HEK293 (cell line): ENCODE results near the gene SRR.

ENCODE experiments used
- CTCF ChIA-PET: fragments of 350-600 bp; formaldehyde crosslinking; extraction: SDS; loops from one replicate; lab custom pipeline; 2021; ENCODE audit warnings: antibody characterized with exemption; lab: Yijun Ruan, JAX
- POLR2A ChIA-PET: fragments of 300-600 bp; formaldehyde crosslinking; extraction: SDS; loops from one replicate; lab custom pipeline; 2020; ENCODE audit warnings: antibody characterized with exemption, inconsistent platforms; lab: Yijun Ruan, JAX
- H3K27ac ChIP-seq: fragments of 200-500 bp; sonication (Bioruptor generic); 2 replicates; pipeline ENCODE4 v1.5.1; 2014; ENCODE audit warnings: low read depth, low read length, control low read depth, inconsistent platforms; ENCODE audit errors: extremely low read depth
- H3K36me3 ChIP-seq, 2 experiments: fragments of 200-500 bp in 1 of 2; sonication (Bioruptor generic) in 1 of 2; 1 replicate in 1 of 2; 2 replicates in 1 of 2; pipeline ENCODE4 v1.5.1; 2014 to 2017; ENCODE audit warnings: inconsistent platforms in 2 of 2, low read length in 2 of 2; ENCODE audit not compliant: control insufficient read depth in 2 of 2, insufficient read depth in 1 of 2
- H3K4me1 ChIP-seq: fragments of 200-500 bp; sonication (Bioruptor generic); 2 replicates; pipeline ENCODE4 v1.5.1; 2014; ENCODE audit warnings: mild to moderate bottlenecking, low read length, inconsistent platforms; ENCODE audit not compliant: control insufficient read depth, insufficient read depth
- H3K4me3 ChIP-seq: 2 replicates; pipeline ENCODE4 v1.5.1; 2011; ENCODE audit warnings: low read depth, mild to moderate bottlenecking, control low read depth, low read length, moderate library complexity
- H3K9me3 ChIP-seq: fragments of 200-500 bp; sonication (Bioruptor generic); 2 replicates; pipeline ENCODE4 v1.5.1; 2014; ENCODE audit warnings: low read depth, low read length, inconsistent platforms; ENCODE audit not compliant: control insufficient read depth, insufficient read depth
- BCL6B ChIP-seq: fragments of 450-650 bp; formaldehyde crosslinking; IDR thresholded peaks from 2 replicates; pipeline ENCODE4 v1.5.1; 2017; ENCODE audit warnings: missing biosample characterization, missing genetic modification characterization
- HOXC10 ChIP-seq: sonication (generic); formaldehyde crosslinking; IDR thresholded peaks from 2 replicates; pipeline ENCODE4 v1.8.1; 2023; ENCODE audit warnings: mild to moderate bottlenecking, missing genetic modification reagents
- MZF1 ChIP-seq: fragments of 450-650 bp; formaldehyde crosslinking; IDR thresholded peaks from 2 replicates; pipeline ENCODE4 v1.5.1; 2017; ENCODE audit warnings: missing biosample characterization, missing genetic modification characterization, borderline replicate concordance
- TRIM28 ChIP-seq: IDR thresholded peaks from 2 replicates; pipeline ENCODE4 v1.6.1; 2011; ENCODE audit warnings: low read length, control low read depth, borderline replicate concordance
- ZBTB44 ChIP-seq: fragments of 450-650 bp; IDR thresholded peaks from 2 replicates; pipeline ENCODE4 v1.5.1; 2018; ENCODE audit warnings: missing biosample characterization, mild to moderate bottlenecking, missing genetic modification characterization
- ZBTB48 ChIP-seq: fragments of 450-650 bp; formaldehyde crosslinking; IDR thresholded peaks from 2 replicates; pipeline ENCODE4 v1.5.1; 2016; ENCODE audit warnings: missing biosample characterization, missing genetic modification characterization
- ZNF10 ChIP-seq: fragments of 450-650 bp; formaldehyde crosslinking; IDR thresholded peaks from 2 replicates; pipeline ENCODE4 v1.5.1; 2017; ENCODE audit warnings: missing biosample characterization, missing genetic modification characterization
- ZNF146 ChIP-seq: fragments of 450-650 bp; formaldehyde crosslinking; IDR thresholded peaks from 2 replicates; pipeline ENCODE4 v1.5.1; 2016; ENCODE audit warnings: missing biosample characterization, missing genetic modification characterization
- ZNF157 ChIP-seq: fragments of 450-650 bp; formaldehyde crosslinking; IDR thresholded peaks from 2 replicates; pipeline ENCODE4 v1.5.1; 2016; ENCODE audit warnings: missing biosample characterization, missing genetic modification characterization
- ZNF214 ChIP-seq: fragments of 450-650 bp; formaldehyde crosslinking; IDR thresholded peaks from 2 replicates; pipeline ENCODE4 v1.5.1; 2017; ENCODE audit warnings: missing biosample characterization, mild to moderate bottlenecking, missing genetic modification characterization, borderline replicate concordance
- ZNF24 ChIP-seq: fragments of 450-650 bp; formaldehyde crosslinking; IDR thresholded peaks from 2 replicates; pipeline ENCODE4 v1.5.1; 2016; ENCODE audit warnings: missing biosample characterization, missing genetic modification characterization
- ZNF473 ChIP-seq: fragments of 450-650 bp; formaldehyde crosslinking; IDR thresholded peaks from 2 replicates; pipeline ENCODE4 v1.5.1; 2017; ENCODE audit warnings: missing biosample characterization, missing genetic modification characterization
- ZNF544 ChIP-seq: fragments of 450-650 bp; formaldehyde crosslinking; IDR thresholded peaks from 2 replicates; pipeline ENCODE4 v1.5.0; 2017; ENCODE audit warnings: missing biosample characterization, missing genetic modification characterization
- ZNF621 ChIP-seq: fragments of 450-650 bp; formaldehyde crosslinking; IDR thresholded peaks from 2 replicates; pipeline ENCODE4 v1.5.1; 2017; ENCODE audit warnings: missing biosample characterization, missing genetic modification characterization
- ZNF654 ChIP-seq: fragments of 450-650 bp; formaldehyde crosslinking; IDR thresholded peaks from 2 replicates; pipeline ENCODE4 v1.5.1; 2016; ENCODE audit warnings: low read depth, missing biosample characterization, missing genetic modification characterization
- ZNF670 ChIP-seq: fragments of 450-650 bp; formaldehyde crosslinking; IDR thresholded peaks from 2 replicates; pipeline ENCODE4 v1.5.1; 2016; ENCODE audit warnings: missing biosample characterization, missing genetic modification characterization, low read depth
- ZNF747 ChIP-seq: fragments of 450-650 bp; formaldehyde crosslinking; IDR thresholded peaks from 2 replicates; pipeline ENCODE4 v1.5.1; 2016; ENCODE audit warnings: missing biosample characterization, missing genetic modification characterization
- ZSCAN30 ChIP-seq: fragments of 450-650 bp; IDR thresholded peaks from 2 replicates; pipeline ENCODE4 v1.5.1; 2018; ENCODE audit warnings: missing biosample characterization, mild to moderate bottlenecking, missing genetic modification characterization, moderate library complexity
- TF ChIP-seq, protein P1 (sequence below): fragments of 450-650 bp; formaldehyde crosslinking; IDR thresholded peaks from 2 replicates; pipeline ENCODE4 v1.5.1; 2016; ENCODE audit warnings: missing biosample characterization, missing genetic modification characterization
- TF ChIP-seq, protein P2 (sequence below): fragments of 450-650 bp; formaldehyde crosslinking; IDR thresholded peaks from 2 replicates; pipeline ENCODE4 v1.5.1; 2016; ENCODE audit warnings: missing biosample characterization, missing genetic modification characterization

Gene SRR

DNA sequence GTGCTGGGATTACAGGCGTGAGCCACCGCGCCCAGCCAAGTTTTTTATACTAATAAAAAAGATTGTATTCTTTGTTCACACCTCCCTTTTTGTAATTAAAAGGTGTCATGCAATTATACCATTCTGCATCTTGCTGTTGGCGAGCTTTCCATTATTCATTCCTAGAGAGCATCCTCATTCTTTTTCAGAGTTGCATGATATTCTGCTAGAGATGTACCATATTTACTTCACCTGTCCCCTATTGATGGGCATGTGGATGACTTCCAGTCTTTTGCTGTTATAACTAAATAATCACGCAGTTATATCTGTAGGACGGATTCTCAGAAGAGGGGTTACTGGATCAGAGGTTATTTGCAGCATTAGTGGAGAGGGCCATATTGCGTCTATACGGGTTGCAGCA lies 50.6 kb downstream of the SRR start:
- Histone ChIP-seq H3K4me1 (peaks cover 4% of the 10 kb centered on the region; the same call in 1 of the 2 replicates), H3K9me3 (no peaks in the 10 kb centered on the region), H3K36me3 (no peaks in the 10 kb centered on the region; a peak in 1 of 3 replicates), H3K27ac (no peak overlapping the region)
- POLR2A ChIA-PET = interaction anchor here (0.8 to 1.9 kb wide), 2 partner anchors 18 to 300 kb away, joined by 3 to 30 read pairs; partner anchors contain the start of genes SGSM2 and TSR1
- TF ChIP-seq ZSCAN30 (tag by site-specific recombination) (no peak), ZBTB48 (no peak), ZBTB44 (tag by site-specific recombination) (0 out of 2 replicates have a peak, but pooled peaks have one; percentile 17), MZF1 (tag by site-specific recombination) (peak; percentile 19; the same call in 1 of the 2 replicates), ZNF473 (tag by site-specific recombination) (no peak), ZNF157 (tag by site-specific recombination) (no peak), TRIM28 (no peak), ZNF544 (no peak), ZNF654 (no peak), ZNF24 (tag by site-specific recombination) (no peak), ZNF670 (no peak), ZNF10 (tag by site-specific recombination) (no peak), HOXC10 (CRISPR knock-in tag) (no peak), ZNF621 (no peak), ZNF214 (tag by site-specific recombination) (no peak), ZNF747 (tag by site-specific recombination) (no peak), ZNF146 (tag by site-specific recombination) (peak; percentile 66), BCL6B (tag by site-specific recombination) (peak; percentile 88)
- TF ChIP-seq, protein P1, sequence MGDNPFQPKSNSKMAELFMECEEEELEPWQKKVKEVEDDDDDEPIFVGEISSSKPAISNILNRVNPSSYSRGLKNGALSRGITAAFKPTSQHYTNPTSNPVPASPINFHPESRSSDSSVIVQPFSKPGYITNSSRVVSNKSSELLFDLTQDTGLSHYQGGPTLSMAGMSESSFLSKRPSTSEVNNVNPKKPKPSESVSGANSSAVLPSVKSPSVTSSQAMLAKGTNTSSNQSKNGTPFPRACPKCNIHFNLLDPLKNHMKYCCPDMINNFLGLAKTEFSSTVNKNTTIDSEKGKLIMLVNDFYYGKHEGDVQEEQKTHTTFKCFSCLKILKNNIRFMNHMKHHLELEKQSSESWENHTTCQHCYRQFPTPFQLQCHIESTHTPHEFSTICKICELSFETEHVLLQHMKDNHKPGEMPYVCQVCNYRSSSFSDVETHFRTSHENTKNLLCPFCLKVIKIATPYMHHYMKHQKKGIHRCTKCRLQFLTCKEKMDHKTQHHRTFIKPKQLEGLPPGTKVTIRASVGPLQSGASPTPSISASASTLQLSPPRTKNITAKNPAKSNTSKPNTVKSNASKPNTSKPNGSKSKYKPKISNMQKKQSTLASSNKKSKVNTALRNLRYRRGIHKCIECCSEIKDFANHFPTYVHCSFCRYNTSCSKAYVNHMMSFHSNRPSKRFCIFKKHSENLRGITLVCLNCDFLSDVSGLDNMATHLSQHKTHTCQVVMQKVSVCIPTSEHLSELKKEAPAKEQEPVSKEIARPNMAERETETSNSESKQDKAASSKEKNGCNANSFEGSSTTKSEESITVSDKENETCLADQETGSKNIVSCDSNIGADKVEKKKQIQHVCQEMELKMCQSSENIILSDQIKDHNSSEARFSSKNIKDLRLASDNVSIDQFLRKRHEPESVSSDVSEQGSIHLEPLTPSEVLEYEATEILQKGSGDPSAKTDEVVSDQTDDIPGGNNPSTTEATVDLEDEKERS (tag by site-specific recombination) = no peak
- TF ChIP-seq, protein P2, sequence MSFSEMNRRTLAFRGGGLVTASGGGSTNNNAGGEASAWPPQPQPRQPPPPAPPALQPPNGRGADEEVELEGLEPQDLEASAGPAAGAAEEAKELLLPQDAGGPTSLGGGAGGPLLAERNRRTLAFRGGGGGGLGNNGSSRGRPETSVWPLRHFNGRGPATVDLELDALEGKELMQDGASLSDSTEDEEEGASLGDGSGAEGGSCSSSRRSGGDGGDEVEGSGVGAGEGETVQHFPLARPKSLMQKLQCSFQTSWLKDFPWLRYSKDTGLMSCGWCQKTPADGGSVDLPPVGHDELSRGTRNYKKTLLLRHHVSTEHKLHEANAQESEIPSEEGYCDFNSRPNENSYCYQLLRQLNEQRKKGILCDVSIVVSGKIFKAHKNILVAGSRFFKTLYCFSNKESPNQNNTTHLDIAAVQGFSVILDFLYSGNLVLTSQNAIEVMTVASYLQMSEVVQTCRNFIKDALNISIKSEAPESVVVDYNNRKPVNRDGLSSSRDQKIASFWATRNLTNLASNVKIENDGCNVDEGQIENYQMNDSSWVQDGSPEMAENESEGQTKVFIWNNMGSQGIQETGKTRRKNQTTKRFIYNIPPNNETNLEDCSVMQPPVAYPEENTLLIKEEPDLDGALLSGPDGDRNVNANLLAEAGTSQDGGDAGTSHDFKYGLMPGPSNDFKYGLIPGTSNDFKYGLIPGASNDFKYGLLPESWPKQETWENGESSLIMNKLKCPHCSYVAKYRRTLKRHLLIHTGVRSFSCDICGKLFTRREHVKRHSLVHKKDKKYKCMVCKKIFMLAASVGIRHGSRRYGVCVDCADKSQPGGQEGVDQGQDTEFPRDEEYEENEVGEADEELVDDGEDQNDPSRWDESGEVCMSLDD (tag by site-specific recombination) = peak; percentile 26; the same call in 1 of the 2 replicates
- TF ChIP-seq, all 188 proteins: peak for 5
- CTCF ChIA-PET = interaction anchor here (0.6 to 4.5 kb wide), 12 partner anchors 9 to 384 kb away, joined by 3 to 110 read pairs (median 6); partner anchors contain the start of genes SGSM2, SMG6, SRR and TSR1
- H3K4me3 ChIP-seq = no peak overlapping the region
